Pancreas (tissue), 10 donors: ENCODE data around the gene APOBEC3A. TPM values are rescaled to one million over a fixed set of nuclear protein-coding genes. Genes with fewer than 3 reads are reported as not detected.
A peak's percentile ranks its signal among the peaks of the same experiment; 100 is the strongest.
"Not testable (repeated sequence)": the region's sequence is repeated elsewhere in the genome, so short reads cannot be mapped to it uniquely, and the experiment has no call there.

ENCODE experiments used
- ATAC-seq, 4 donors: fragments of 200-7000 bp; cut with Tn5 transposase; one replicate each; pipeline versions ENCODE4 v1.8.0 to v1.9.1; 2020; ENCODE audit warnings: mild to moderate bottlenecking in 4 of 4, moderate library complexity in 4 of 4
- DNase-seq, 6 donors: peaks; one replicate each; pipeline ENCODE4 v3.0.0-alpha.2; 2020
- FAIRE-seq: peaks from 2 replicates; lab custom pipeline; 2012; peaks lifted over from hg19 to GRCh38; lab: Jason Lieb, UNC
- H3K27ac ChIP-seq, 4 donors: fragments of 200-600 bp; sonication (generic); 1 replicate in 3 of 4; 2 replicates in 1 of 4; pipeline versions ENCODE4 v1.5.0 to v1.8.0; 2020
- H3K27me3 ChIP-seq, 4 donors: fragments of 200-600 bp; one replicate each; pipeline ENCODE4 v1.8.0; 2021
- H3K36me3 ChIP-seq, 3 donors: fragments of 200-600 bp; sonication (generic) in 1 of 3; one replicate each; pipeline versions ENCODE4 v1.5.0 to v1.8.0; 2020 to 2021
- H3K4me1 ChIP-seq, 3 donors: fragments of 200-600 bp; one replicate each; pipeline ENCODE4 v1.8.0; 2021
- H3K4me3 ChIP-seq, 4 donors: fragments of 200-600 bp; sonication (generic) in 2 of 4; one replicate each; pipeline versions ENCODE4 v1.5.0 to v1.8.0; 2020 to 2021
- H3K9me3 ChIP-seq, 4 donors: fragments of 200-600 bp; one replicate each; pipeline ENCODE4 v1.8.0; 2021
- WGBS, 2 donors: extraction: QIAGEN DNeasy Blood & Tissue Kit; methylation state at CpG; one replicate each; pipeline ENCODE4 v1.1.7; 2013; 5-methylcytosine and 5-hydroxymethylcytosine counted together
- intact Hi-C, 3 donors: fragments of 100-400 bp; cut with DNase I; formaldehyde crosslinking; loops; one replicate each; pipeline versions ENCODE4 v1.11.1 to v1.14.2; 2022
- polyA plus RNA-seq, 2 donors: library from polyadenylated mRNA; stranded (reverse); fragments of 200-250 nt; gene quantifications; one replicate each; pipeline ENCODE4 v1.2.3, GENCODE V29; 2013
- total RNA-seq, 6 donors: library from RNA; stranded (reverse); fragmentation: NEBNext Ultra II Directional in 4 of 6; extraction: Animal tissue kit (Norgen Biotek cat#: 25700) in 4 of 6; gene quantifications; one replicate each; pipeline versions ENCODE4 v1.2.1 to v1.2.4, GENCODE V29; 2021 to 2023
- TF ChIP-seq, protein P1 (sequence below), 4 donors: fragments of 200-600 bp; sonication (generic) in 3 of 4; IDR thresholded peaks; one replicate each; pipeline versions ENCODE4 v1.5.0 to v1.8.0; 2021; ENCODE audit warnings: antibody characterized with exemption in 4 of 4
- donor health status: healthy with polysubstance abuse.
- donor health status: DM: no; HTN: no; CAD: no; lungs with moderate emphysema.
- donor health status: DM: no; HTN: no; CAD: no.
- donor health status: control.
- donor health status: control.
- donor health status: Bipolar disorder and iron deficiency.
- donor health status: DM: yes; HTN: yes; CAD: no.
- donor health status: DM: no; HTN: no; CAD: no.
- donor health status: DM: no; HTN: no; CAD: no.
- donor health status: DM: yes; HTN: yes; CAD: no.

Gene APOBEC3A
- total and polyA plus RNA-seq, 8 donors, result 0.07 to 1.1 (median 0.46) TPM; not detected in 2

DNA sequence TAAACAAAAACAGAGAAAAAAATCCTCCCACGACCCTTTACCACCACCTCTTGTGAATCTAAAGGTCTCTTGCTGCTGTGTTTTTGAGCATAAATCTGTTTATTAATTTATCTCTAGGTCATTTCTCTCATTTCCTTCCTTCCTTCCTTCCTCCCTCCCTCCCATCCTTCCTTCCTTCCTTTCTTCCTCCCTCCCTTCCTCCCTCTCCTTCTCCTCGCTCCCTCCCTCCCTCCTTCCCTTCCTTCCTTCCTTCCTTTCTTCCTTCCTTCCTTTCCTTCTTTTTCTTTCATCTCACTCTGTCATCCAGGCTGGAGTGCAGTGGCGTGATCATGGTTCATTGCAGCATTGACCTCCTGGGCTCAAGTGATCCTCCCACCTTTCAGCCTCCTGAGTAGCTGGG, 13.5 kb upstream of the APOBEC3A start:
- WGBS, 2 donors, result 69 to 84% methylated on average over 3 of the region's 3 CpGs
- no peak for FAIRE-seq

DNA sequence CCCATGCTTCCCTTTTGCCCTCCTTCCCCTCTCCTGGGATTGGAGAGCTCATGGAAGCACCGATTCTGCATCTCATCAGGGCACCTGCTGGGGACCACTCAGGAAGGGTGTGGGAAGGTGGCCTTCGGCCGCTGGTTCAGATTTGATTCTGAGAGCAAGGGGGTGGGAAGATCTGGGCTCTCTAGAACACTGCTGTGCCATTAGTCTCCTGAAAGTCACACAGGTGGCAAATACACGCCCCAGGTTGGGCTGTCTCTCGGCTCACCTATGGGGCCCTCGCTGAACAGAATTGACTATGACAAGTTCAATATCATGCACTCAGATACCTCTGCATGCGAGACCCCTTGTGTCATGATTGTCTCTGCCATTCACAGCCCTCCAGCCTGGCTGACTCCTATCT, 12.8 kb upstream of the APOBEC3A start:
- FAIRE-seq, result no peak
- no peaks in the 10 kb centered on the region for H3K9me3 ChIP-seq
- H3K4me3 ChIP-seq, result no peak overlapping the region
- intact Hi-C loops, result no loop called here
- DNase-seq, result peak in 1 of 6 donors; percentile 21
- no peaks in the 10 kb centered on the region for H3K36me3 ChIP-seq
- ATAC-seq, result no peak
- TF ChIP-seq, protein P1, sequence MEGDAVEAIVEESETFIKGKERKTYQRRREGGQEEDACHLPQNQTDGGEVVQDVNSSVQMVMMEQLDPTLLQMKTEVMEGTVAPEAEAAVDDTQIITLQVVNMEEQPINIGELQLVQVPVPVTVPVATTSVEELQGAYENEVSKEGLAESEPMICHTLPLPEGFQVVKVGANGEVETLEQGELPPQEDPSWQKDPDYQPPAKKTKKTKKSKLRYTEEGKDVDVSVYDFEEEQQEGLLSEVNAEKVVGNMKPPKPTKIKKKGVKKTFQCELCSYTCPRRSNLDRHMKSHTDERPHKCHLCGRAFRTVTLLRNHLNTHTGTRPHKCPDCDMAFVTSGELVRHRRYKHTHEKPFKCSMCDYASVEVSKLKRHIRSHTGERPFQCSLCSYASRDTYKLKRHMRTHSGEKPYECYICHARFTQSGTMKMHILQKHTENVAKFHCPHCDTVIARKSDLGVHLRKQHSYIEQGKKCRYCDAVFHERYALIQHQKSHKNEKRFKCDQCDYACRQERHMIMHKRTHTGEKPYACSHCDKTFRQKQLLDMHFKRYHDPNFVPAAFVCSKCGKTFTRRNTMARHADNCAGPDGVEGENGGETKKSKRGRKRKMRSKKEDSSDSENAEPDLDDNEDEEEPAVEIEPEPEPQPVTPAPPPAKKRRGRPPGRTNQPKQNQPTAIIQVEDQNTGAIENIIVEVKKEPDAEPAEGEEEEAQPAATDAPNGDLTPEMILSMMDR (IDR thresholded peaks at IDR 0.05), result no peak
- H3K27ac ChIP-seq, result no peak overlapping the region
- 77 to 84% methylated on average over 7 of the region's 7 CpGs for WGBS, 2 donors
- H3K4me1 ChIP-seq, result no peaks in the 10 kb centered on the region
- no peaks in the 10 kb centered on the region for H3K27me3 ChIP-seq

More for the DNA sequence above, 13.5 kb upstream of the APOBEC3A start:
- DNase-seq (no peak), ATAC-seq (no peak)
- no peak overlapping the region for H3K27ac ChIP-seq
- H3K4me1 ChIP-seq, result no peaks in the 10 kb centered on the region
- H3K36me3 ChIP-seq, result no peaks in the 10 kb centered on the region
- TF ChIP-seq, protein P1 (IDR thresholded peaks at IDR 0.05), result no peak
- no peaks in the 10 kb centered on the region for H3K27me3 ChIP-seq
- H3K4me3 ChIP-seq, result no peak overlapping the region
- intact Hi-C loops, result no loop called here
- H3K9me3 ChIP-seq, result no peaks in the 10 kb centered on the region

DNA sequence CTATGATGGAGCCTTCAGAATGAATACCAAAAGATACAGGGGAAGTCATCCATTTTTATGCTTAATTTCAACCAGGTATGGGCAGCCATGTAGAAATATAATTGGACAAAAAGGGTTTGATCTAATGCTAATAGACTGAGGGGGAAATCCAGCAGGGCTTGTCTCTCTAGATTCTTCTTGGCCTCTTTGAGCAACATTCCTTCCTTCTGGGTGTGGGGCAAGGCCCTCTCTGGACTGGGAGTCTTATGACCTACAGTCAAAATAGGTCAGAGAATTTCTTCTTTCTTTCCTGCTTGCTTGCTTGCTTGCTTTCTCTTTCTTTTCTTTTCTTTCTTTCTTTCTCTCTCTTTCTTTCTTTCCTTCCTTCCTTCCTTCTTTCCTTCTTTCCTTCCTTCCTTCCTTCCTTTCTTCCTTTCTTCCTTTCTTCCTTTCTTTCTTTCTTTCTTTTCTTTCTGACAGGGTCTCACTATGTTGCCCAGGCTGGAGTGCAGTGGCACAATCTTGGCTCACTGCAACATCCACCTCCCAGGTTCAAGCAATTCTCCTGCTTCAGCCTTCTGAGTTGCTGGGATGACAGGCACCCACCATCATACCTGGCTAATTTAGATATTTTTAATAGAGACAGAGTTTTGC, 11.6 kb upstream of the APOBEC3A start:
- ATAC-seq, intact Hi-C loops: not testable (repeated sequence)

DNA sequence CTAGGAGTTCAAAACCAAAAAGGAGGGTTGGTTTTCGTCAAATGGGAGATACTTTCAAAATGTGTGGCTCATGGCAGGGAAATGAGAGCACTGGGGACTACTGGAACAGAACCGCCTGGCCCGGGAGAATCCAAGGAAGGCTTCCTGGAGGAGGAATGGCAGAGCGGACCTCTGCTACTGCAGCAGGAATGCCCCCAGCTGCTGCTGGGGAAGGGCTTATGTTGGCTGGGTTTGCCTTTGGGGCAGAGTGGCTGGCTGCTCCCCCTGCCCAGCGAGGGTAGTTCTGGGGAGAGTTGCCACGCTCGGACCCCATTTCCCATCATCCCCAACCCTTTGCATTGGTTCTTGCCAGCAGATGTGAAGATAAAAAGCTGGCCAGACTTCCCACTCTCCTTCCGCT, 10.6 kb upstream of the APOBEC3A start:
- intact Hi-C loops, result no loop called here
- ATAC-seq (no peak), DNase-seq (peak in 2 of 6 donors; percentile 4 to 19), FAIRE-seq (no peak)
- WGBS, 2 donors, result 82 to 87% methylated on average over 8 of the region's 8 CpGs
- no peaks in the 10 kb centered on the region for H3K27me3 ChIP-seq
- no peaks in the 10 kb centered on the region for H3K4me1 ChIP-seq
- no peak overlapping the region for H3K4me3 ChIP-seq
- H3K27ac ChIP-seq, result no peak overlapping the region
- no peaks in the 10 kb centered on the region for H3K9me3 ChIP-seq
- H3K36me3 ChIP-seq, result no peaks in the 10 kb centered on the region
- TF ChIP-seq, protein P1 (IDR thresholded peaks at IDR 0.05), result no peak

More for the DNA sequence above, 11.6 kb upstream of the APOBEC3A start:
- not testable (repeated sequence) for DNase-seq, H3K36me3 ChIP-seq, FAIRE-seq, H3K27ac ChIP-seq, H3K27me3 ChIP-seq, H3K4me3 ChIP-seq, H3K9me3 ChIP-seq, H3K4me1 ChIP-seq

DNA sequence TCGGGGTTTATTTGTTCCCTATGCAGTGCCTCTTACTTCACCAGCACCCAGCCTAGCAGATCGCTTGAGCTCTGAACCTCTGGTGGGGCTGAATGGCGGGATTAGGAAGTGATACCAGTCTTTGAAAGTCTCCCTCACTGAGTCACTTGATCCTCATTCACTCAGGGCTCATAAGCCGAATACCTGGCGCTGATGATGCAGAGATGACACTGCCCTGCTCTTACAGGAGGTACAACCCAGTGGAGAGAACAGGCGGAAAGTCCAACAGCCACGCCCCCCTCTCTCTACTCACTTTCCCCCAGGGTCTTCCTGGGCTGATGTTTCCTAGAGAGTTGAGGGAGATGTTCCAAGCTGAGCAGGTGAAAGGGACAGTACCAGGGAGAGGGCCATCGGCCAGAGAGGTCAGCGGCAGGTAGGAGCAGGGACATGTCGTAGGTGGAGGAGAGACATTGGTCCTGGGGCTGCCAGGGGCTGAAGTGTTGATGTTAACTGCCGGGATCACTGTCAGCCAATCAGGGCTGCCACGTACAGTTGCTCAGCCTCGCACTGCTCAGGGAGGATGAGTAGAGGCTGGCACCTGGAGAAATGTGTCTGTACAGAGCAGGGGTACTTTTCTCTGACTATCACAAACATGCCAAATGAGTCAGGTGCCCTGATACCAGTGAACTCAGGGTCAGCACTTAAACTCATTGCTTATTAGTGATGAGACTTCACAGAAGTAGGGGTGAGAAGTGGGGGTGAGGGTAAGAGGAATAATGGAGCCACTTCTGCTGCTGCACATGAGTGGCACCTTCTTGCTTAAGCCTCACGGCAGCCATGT, 9.9 kb upstream of the APOBEC3A start:
- H3K4me3 ChIP-seq, result no peak overlapping the region
- 73 to 85% methylated on average over 14 of the region's 14 CpGs for WGBS, 2 donors
- no peaks in the 10 kb centered on the region for H3K27me3 ChIP-seq
- H3K36me3 ChIP-seq, result no peaks in the 10 kb centered on the region
- TF ChIP-seq, protein P1 (IDR thresholded peaks at IDR 0.05), result no peak
- intact Hi-C loops, result no loop called here
- peak in 1 of 6 donors; percentile 2 for DNase-seq
- FAIRE-seq, result no peak
- H3K27ac ChIP-seq, result no peak overlapping the region
- ATAC-seq, result peak in 1 of 4 donors; percentile 24
- H3K9me3 ChIP-seq, result no peaks in the 10 kb centered on the region
- no peaks in the 10 kb centered on the region for H3K4me1 ChIP-seq
